GM18907 (cell line): ENCODE results near the gene METTL13.
"Not testable (repeated sequence)": the region's sequence is repeated elsewhere in the genome, so short reads cannot be mapped to it uniquely, and the experiment has no call there.

Experiments used
- ATAC-seq: cut with Tn5 transposase; IDR thresholded peaks from one replicate; pipeline ENCODE4 v1.9.1; 2021; ENCODE audit warnings: mild to moderate bottlenecking, moderate library complexity; ENCODE audit not compliant: unreplicated experiment

The METTL13 gene

GRCh38 chr1:171763764-171764163 lies 17.7 kb upstream of the METTL13 start:
- ATAC-seq = no peak

GRCh38 chr1:171769171-171769570 lies 12.3 kb upstream of the METTL13 start:
- no peak for ATAC-seq

GRCh38 chr1:171769754-171770153 lies 11.7 kb upstream of the METTL13 start:
- ATAC-seq = no peak

DNA sequence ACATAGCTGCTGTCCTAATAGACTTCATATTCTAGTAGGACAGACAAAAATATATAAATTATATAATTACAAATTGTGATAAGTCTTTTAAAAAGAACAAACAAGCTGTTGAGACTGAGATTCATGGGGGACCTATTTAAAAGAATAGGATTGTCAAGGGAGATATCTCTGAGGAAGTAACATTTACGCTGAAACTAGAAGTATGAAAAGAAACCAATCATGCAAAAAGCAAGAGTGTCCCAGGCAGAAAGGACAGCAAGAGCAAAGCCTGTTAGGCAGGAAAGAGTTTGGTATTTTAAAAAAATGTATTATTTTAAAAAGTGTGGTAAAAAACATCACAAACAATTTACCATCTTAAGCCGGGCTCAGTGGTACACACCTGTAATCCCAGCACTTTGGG lies 9.1 kb upstream of the METTL13 start:
- no peak for ATAC-seq

DNA sequence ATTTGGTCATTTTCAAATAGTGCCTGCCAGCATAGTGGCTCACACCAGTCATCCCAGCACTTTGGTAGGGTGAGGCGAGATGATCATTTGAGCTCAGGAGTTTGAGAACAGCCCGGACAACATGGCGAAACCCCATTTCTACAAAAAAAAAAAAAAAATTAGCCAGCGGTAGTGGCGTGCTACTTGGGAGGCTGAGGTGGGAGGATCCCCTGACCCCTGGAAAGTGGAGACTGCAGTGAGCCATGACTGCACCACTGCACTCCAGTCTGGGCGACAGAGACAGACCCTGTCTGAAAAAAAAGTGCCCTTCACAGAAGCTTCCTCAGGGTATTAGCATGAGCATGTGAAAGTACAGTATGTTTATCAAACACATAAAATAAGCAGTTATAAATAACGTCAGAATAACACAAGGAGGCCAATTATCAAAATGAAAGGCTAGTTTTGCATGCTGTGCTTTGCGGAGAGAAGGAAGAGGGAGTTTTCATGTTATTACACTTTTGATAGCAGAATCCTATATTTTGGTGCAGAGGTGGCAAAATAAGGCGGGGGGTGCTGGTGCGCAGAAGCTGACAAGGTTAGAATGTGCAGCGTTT lies 781 bp upstream of the METTL13 start:
- no peak for ATAC-seq

GRCh38 chr1:171783816-171784530 lies 2.5 kb downstream of the METTL13 start:
- ATAC-seq = no peak

GRCh38 chr1:171784784-171785183 lies 3.3 kb downstream of the METTL13 start:
- ATAC-seq = no peak

DNA sequence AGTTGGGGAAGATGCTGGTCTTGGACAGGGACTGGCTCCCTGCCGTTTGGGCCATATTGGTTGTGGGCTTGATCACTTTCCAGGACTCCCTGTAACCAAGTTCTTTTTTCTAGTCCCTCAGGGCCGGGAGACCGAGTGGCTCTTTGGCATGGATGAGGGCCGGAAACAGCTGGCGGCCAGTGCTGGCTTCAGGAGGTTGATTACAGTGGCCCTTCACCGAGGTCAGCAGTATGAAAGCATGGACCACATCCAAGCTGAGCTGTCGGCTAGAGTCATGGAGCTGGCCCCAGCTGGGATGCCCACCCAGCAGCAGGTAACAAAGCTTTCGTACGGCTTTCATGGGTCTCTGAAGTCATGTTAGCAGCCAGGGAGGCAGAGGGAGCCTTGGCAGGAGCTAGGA lies 4.3 kb downstream of the METTL13 start:
- ATAC-seq = no peak

DNA sequence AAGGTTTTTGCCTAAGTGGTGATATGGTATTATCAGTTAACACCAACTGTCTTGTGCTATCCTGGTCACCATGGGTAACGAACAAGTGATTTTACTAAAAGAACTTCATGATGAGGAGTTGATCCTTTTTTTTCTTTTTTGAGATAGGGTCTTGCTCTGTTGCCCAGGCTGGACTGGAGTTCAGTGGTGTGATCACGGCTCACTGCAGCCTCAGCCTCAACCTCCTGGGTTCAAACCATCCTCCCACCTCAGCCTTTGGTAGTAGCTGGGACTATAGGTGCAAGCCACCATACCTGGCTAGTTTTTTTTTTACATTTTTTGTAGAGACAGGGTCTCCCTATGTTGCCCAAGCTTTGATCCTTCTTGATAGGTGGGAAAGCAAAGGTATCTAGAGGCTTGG lies 5.1 kb downstream of the METTL13 start:
- ATAC-seq = no peak

DNA sequence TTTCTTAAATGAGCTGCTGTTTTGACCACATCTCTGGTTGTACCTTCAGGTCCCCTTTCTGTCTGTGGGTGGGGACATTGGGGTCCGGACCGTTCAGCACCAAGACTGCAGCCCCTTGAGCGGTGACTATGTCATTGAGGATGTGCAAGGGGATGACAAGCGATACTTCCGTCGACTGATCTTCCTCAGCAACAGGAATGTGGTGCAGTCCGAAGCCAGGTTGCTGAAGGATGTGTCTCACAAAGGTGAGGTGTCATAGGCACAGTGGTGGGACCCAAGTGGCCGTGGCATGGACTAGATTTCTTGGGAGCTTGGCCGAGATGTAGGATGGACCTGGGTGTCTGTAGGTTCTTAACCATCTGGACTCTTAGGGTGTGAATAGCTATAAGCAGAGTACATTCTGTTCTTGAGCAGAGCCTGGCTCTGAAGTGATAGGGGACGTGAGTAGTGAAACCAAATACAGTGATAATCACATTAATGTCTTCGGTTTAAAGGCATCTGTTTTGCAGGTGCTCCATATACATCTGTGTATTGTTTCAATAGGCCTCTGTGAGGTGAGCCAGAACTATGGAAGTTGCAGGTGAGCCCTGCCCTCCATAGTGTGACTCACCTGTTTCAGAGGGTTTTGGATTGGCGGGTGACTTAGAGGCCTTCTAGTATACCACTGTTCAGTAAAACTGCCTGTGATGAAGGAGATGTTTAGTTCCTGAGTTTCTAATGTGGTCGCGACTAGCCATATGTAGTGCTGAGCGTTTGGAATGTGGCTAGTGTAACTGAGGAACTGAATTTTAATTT lies 6.4 kb downstream of the METTL13 start:
- no peak for ATAC-seq

GRCh38 chr1:171788696-171789095 lies 7.2 kb downstream of the METTL13 start:
- no peak for ATAC-seq

- no peak for ATAC-seq
Observed at GRCh38 chr1:171790318-171790717, 8.9 kb downstream of the METTL13 start.

DNA sequence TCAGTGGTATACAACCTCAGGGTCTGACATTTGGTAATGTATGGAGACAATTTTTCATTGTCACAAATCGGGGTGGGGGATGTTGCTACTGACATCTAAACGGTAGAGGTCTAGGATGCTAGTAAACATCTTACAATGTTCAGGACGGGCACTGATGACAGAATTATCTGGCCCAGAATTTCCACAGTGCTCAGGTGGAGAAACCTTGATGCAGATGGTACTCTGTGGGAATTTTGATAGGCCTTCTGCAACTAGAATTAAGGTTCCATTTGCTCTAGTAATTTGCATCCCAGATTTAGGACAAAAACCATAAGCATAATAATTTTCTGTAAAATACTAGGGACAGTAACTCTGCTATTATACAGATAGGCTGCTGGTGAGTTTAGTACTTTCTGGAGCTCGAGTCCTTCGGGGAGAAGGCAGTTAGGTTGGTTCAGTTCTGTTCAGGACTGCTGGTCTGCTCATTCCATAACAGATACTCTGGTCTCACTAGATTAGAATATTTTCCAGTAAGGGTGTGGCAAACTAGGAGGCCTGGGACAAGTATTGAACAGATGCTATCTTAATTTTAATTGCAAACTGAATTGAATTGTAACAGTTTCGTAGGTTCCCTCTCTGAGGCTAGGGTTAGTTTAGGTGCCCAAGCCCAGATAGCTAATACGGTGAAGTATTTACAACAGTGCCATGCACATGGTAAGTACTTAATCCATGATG lies 11.4 kb downstream of the METTL13 start:
- ATAC-seq = no peak

DNA sequence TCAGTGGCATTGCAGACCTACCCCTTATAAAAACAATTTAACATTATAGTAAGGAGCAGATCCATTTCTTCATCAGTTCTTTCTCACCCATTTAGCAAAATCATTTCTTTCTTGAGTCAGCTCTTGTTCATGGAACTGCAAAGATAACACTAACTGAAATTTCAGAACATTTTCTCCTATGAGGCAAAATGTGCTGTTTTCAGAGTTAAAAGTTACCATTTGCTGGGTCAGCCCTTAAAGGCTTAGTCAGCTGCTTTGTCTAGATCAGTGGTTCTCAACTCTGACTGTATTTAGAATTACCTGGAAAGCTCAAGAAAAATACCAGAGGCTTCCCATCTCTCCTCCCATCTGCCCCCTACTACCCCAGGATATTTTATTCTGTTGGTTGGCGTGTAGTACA lies 12.2 kb downstream of the METTL13 start:
- no peak for ATAC-seq

DNA sequence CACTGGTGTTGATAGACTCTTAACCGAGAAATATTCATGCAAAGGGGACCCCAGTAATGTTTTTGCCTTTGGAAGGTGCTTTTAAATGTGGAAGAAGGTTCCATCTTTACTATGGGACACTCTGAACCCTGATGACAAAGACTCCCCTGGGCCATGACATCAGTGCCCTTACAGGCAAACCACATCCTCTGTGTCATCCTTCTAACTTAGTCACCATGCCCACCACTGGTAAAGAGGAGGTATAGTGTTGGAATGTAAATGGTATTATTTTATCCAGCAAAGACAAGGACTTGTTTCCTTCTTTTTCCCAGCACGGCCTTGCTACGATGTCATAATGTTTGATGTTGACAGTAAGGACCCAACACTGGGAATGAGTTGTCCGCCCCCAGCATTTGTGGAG lies 12.6 kb downstream of the METTL13 start:
- peak; percentile 58 for ATAC-seq

DNA sequence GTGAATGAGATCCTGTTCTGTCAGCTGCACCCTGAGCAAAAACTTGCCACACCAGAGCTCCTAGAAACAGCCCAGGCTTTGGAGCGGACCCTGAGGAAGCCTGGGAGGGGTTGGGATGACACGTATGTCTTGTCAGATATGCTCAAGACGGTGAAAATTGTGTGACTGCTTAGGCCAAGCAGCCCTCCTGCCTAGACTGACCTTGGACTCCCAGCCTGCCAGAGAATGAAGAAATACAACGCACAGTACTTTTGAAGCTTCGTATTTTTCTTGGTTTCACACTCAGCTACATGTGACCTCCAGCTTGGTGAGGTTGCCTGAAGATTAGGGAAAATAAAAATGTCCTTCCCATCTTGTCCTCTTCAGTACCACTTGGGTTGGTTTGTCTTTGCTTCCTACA lies 15.1 kb downstream of the METTL13 start:
- no peak for ATAC-seq

DNA sequence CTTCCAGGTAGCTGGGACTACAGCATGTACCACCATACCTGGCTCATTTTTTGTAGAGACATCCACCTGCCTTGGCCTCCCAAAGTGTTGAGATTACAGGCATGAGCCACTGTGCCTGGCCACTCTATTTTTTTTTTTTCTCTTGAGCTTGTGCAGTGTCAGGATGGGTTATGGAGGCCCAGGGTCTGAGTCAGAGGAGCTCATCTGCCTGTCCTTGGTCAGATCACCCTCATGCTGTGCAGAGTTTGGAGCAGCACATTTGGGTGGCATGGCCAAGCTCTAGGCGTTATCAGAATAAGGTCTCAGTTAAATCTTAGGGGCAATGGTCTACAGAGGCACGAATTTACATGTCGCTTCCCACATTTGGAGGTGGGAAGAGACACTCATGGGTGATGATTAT lies 16.9 kb downstream of the METTL13 start:
- no peak for ATAC-seq

DNA sequence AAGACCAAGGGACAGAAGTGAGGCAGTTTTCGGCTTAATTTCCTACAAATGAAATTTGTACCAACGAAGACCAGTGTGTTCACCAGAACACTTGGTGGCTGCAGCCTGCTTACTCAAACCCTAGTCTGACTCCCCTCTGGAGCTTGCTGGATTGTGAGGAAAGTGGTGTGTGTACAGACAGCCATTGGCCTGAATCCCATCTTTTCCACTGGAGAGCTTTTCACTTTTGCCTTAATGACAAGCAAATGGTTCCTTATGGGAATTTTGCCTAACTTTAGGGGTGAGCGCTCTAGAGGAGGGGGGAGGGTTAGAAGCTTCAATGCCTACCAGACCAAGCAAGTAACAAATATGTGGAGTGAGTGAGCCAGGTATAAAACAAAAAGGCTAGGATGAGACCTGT lies 17.3 kb downstream of the METTL13 start:
- ATAC-seq = no peak

DNA sequence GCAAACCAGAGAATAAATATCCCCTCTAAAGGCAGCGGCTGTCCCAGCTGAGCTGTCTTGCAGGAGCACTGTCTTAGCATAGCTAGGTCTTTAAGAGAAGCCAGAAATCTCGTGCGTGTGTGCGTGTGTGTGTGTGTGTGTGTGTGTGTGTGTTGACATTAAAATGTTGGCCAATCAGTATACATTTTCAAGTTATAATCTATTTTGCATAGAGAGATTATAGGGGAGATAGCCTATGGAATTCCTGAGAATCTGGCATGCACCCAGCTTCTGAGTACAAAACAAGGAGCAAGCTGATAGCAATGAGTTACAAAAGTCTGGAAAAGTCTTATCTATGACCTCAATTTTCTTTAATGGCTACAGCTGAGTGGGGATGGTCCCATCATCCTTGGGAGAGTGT lies 17.7 kb downstream of the METTL13 start:
- ATAC-seq = no peak

DNA sequence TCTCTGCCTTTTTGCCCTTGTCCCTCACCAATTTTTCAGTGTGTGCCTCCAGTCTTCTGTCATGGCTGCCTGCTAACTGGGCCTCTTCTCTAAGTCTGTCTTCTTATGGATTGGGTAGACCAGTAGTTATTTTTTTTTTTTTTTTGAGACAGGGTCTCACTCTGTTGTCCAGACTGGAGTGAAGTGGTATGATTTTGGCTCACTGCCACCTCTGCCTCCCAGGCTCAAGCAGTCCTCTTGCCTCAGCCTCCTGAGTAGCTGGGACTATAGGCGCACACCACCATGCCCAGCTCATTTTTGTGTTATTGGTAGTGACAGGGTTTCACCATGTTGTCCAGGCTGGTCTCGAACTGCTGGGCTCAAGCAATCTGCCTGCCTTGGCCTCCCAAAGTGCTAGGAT lies 18.2 kb downstream of the METTL13 start:
- ATAC-seq = not testable (repeated sequence)

DNA sequence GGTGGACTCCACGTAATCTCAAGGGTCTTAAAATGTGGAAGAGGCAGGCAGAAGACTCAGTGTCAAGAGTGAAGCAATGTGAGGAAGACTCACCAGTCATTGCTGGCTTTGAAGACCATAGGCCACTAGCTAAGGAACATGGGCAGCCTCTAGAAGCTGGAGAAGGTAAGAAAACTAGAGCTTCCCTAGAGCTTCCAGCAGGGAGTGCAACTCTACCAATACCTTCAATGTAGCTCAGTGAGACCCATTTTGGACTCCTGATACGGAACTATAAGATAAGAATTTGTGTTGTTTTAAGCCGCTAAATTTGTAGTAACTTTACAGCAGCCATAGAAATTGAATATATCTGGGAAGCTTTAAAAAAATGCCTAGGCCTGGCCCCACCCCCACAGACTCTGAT lies 18.9 kb downstream of the METTL13 start:
- ATAC-seq = no peak
